IMR-90 (cell line): ENCODE results near the gene RAD23B.

ENCODE experiments used
- CTCF ChIP-seq: conservative IDR thresholded peaks from 2 replicates; pipeline ENCODE4 v1.5.1; 2012; ENCODE audit warnings: mild to moderate bottlenecking, low read depth, low read length, improper control_type of control experiment
- MAFK ChIP-seq: IDR thresholded peaks from 2 replicates; pipeline ENCODE4 v1.6.1; 2012; ENCODE audit warnings: low read depth, low read length, improper control_type of control experiment
- RFX5 ChIP-seq: IDR thresholded peaks from 2 replicates; pipeline ENCODE4 v1.8.0; 2012; ENCODE audit warnings: low read depth, mild to moderate bottlenecking, low read length, moderate library complexity

DNA sequence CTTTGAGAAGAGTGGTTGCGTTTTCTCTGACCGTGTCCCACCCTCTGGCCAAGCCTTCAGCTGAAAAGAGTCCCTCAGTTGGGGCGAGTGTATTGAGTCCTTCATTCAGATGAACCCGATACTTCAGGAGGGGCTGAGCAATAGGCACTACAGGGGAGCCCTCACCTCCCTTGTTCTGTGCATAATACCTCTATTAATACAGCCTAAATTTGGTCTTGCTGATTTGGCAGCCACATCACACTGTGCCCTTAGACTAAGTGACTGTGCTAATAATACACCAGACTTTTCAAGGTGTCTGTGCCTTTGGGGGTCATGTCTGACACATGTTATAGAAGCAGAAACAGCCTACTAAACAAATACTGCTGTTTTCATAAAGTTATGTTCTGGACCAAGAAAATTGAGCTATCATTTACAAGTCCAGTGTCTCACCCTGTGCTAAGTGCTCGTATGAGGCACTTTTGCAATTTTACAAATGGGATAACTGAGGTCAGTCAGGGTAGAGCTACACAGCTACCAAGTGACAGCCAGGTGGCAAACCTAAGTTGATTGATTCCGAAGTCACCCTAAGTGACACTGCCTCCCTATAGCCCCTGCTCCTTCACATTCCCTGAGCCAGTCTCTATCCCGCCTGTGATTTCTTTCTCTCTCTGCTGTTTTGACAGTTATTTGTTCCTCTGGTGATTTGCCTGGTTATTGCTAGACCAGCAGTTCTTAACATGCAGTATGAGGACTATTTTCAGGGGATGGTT, 56.0 kb downstream of the RAD23B start:
- TF ChIP-seq CTCF (no peak), RFX5 (no peak), MAFK (no peak)
